HG03565 (cell line): ENCODE measurements around the gene SPDYE2B.
"Not testable (repeated sequence)": the region's sequence is repeated elsewhere in the genome, so short reads cannot be mapped to it uniquely, and the experiment has no call there.

Experiments
- ATAC-seq: cut with Tn5 transposase; IDR thresholded peaks from one replicate; pipeline ENCODE4 v1.9.1; 2021; ENCODE audit warnings: mild to moderate bottlenecking, moderate library complexity; ENCODE audit not compliant: unreplicated experiment

SPDYE2B gene

GRCh38 chr7:102649924-102650323 is at the start of gene SPDYE2B:
Gene SPDYE2B, plus strand, starts transcription at chr7:102650319. Its CDS starts 2,030 bp downstream, at chr7:102652349.
- not testable (repeated sequence) for ATAC-seq

- not testable (repeated sequence) for ATAC-seq
Observed at GRCh38 chr7:102602317-102602716, 47.8 kb upstream of the SPDYE2B start.

- ATAC-seq = not testable (repeated sequence)
Observed at GRCh38 chr7:102604431-102605145, 45.5 kb upstream of the SPDYE2B start.

GRCh38 chr7:102606848-102607247 is 43.3 kb upstream of the SPDYE2B start:
- ATAC-seq = not testable (repeated sequence)

GRCh38 chr7:102609734-102610133 is 40.4 kb upstream of the SPDYE2B start:
- ATAC-seq = not testable (repeated sequence)

GRCh38 chr7:102610441-102610840 is 39.7 kb upstream of the SPDYE2B start:
- ATAC-seq = not testable (repeated sequence)

- ATAC-seq = not testable (repeated sequence)
Observed at GRCh38 chr7:102611013-102611674, 39.0 kb upstream of the SPDYE2B start.

GRCh38 chr7:102611675-102612325 is 38.3 kb upstream of the SPDYE2B start:
- not testable (repeated sequence) for ATAC-seq

- ATAC-seq = peak; percentile 56
Observed at GRCh38 chr7:102613575-102614345, 36.4 kb upstream of the SPDYE2B start.

GRCh38 chr7:102614346-102614697 is 35.8 kb upstream of the SPDYE2B start:
- peak; percentile 8 for ATAC-seq

- ATAC-seq = not testable (repeated sequence)
Observed at GRCh38 chr7:102614873-102615272, 35.2 kb upstream of the SPDYE2B start.

- not testable (repeated sequence) for ATAC-seq
Observed at GRCh38 chr7:102615930-102616329, 34.2 kb upstream of the SPDYE2B start.

- ATAC-seq = peak; percentile 58
Observed at GRCh38 chr7:102616507-102617125, 33.5 kb upstream of the SPDYE2B start, which contains the start of gene RASA4. Gene RASA4, minus strand, starts transcription at chr7:102616756. Its CDS starts 67 bp downstream, at chr7:102616689.

- ATAC-seq = not testable (repeated sequence)
Observed at GRCh38 chr7:102618122-102618521, 32.0 kb upstream of the SPDYE2B start.

GRCh38 chr7:102627271-102627904 is 22.7 kb upstream of the SPDYE2B start:
- ATAC-seq = not testable (repeated sequence)

GRCh38 chr7:102630622-102631021 is 19.5 kb upstream of the SPDYE2B start:
- not testable (repeated sequence) for ATAC-seq

GRCh38 chr7:102634299-102634698 is 15.8 kb upstream of the SPDYE2B start:
- not testable (repeated sequence) for ATAC-seq

GRCh38 chr7:102635354-102635753 is 14.8 kb upstream of the SPDYE2B start:
- ATAC-seq = not testable (repeated sequence)

GRCh38 chr7:102636956-102637355 is 13.2 kb upstream of the SPDYE2B start:
- not testable (repeated sequence) for ATAC-seq

GRCh38 chr7:102638848-102639247 is 11.3 kb upstream of the SPDYE2B start:
- ATAC-seq = not testable (repeated sequence)
